ENCODE measurements around the gene DCDC2. TPM values are rescaled to one million over a fixed set of nuclear protein-coding genes. Genes with fewer than 3 reads are reported as not detected.
"Not testable (repeated sequence)": the region's sequence is repeated elsewhere in the genome, so short reads cannot be mapped to it uniquely, and the experiment has no call there.

DCDC2 gene
- total RNA-seq, 3 donors from 2014 or later: 0.44 to 3.2 (median 2.6) TPM

- no peak for ATAC-seq
- H3K4me1 ChIP-seq (ENCODE audit: low read depth): no peaks in the 10 kb centered on the region
- H3K4me3 ChIP-seq: no peak overlapping the region
- intact Hi-C loops (cut with DNase I, micrococcal nuclease): loop anchor here in 1 of 2 donors (10.0 kb wide), 1 partner anchor 208 kb away; no protein-coding TSS in a partner anchor
- DNase-seq: no peak
- H3K9me3 ChIP-seq: no peaks in the 10 kb centered on the region
- TF ChIP-seq, protein P1, sequence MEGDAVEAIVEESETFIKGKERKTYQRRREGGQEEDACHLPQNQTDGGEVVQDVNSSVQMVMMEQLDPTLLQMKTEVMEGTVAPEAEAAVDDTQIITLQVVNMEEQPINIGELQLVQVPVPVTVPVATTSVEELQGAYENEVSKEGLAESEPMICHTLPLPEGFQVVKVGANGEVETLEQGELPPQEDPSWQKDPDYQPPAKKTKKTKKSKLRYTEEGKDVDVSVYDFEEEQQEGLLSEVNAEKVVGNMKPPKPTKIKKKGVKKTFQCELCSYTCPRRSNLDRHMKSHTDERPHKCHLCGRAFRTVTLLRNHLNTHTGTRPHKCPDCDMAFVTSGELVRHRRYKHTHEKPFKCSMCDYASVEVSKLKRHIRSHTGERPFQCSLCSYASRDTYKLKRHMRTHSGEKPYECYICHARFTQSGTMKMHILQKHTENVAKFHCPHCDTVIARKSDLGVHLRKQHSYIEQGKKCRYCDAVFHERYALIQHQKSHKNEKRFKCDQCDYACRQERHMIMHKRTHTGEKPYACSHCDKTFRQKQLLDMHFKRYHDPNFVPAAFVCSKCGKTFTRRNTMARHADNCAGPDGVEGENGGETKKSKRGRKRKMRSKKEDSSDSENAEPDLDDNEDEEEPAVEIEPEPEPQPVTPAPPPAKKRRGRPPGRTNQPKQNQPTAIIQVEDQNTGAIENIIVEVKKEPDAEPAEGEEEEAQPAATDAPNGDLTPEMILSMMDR (IDR thresholded peaks at IDR 0.05): no peak
- no peaks in the 10 kb centered on the region for H3K36me3 ChIP-seq (ENCODE audit: low read depth)
These were observed 85.3 kb downstream of the DCDC2 start for GRCh38 chr6:24272553-24272952.

DNA sequence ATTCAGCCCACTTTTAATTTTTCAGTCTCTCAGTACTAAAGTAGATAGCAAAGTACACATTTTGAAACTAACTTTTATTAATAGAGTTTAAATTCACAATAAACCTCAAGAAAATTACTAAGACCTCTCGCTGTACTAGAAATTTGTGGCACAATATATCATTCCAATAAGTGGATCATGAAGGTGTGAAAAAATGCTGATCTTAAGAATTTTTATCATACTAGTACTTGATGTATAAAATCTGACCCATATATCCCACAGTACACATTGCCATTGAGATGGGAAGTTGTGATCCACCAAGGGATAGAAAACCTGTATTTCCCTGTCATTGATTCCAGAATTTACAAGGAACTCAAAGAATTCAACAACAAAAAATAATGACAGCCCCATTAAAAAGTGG lies 85.7 kb downstream of the DCDC2 start:
- ATAC-seq (no peak), DNase-seq (no peak)
- Histone ChIP-seq H3K9me3 (no peaks in the 10 kb centered on the region), H3K4me3 (no peak overlapping the region), H3K36me3 (ENCODE audit: low read depth) (no peaks in the 10 kb centered on the region), H3K4me1 (ENCODE audit: low read depth) (no peaks in the 10 kb centered on the region)
- TF ChIP-seq, protein P1 (IDR thresholded peaks at IDR 0.05): no peak
- intact Hi-C loops (cut with DNase I, micrococcal nuclease): loop anchor here in 1 of 2 donors (10.0 kb wide), 1 partner anchor 207 kb away; no protein-coding TSS in a partner anchor

GRCh38 chr6:24270011-24270410 lies 87.8 kb downstream of the DCDC2 start:
- DNase-seq: no peak
- H3K9me3 ChIP-seq: no peaks in the 10 kb centered on the region
- H3K4me3 ChIP-seq: no peak overlapping the region
- no peaks in the 10 kb centered on the region for H3K36me3 ChIP-seq (ENCODE audit: low read depth)
- no peaks in the 10 kb centered on the region for H3K4me1 ChIP-seq (ENCODE audit: low read depth)
- TF ChIP-seq, protein P1 (IDR thresholded peaks at IDR 0.05): no peak
- intact Hi-C loops (cut with DNase I, micrococcal nuclease): loop anchor here in 1 of 2 donors (10.0 kb wide), 1 partner anchor 205 kb away; no protein-coding TSS in a partner anchor
- ATAC-seq: no peak

GRCh38 chr6:24258214-24258613 lies 99.6 kb downstream of the DCDC2 start:
- ATAC-seq; H3K4me3 ChIP-seq; DNase-seq; intact Hi-C loops (cut with DNase I, micrococcal nuclease); H3K4me1 ChIP-seq (ENCODE audit: low read depth); H3K36me3 ChIP-seq (ENCODE audit: low read depth); H3K9me3 ChIP-seq: not testable (repeated sequence)

GRCh38 chr6:24257282-24257681 lies 100.6 kb downstream of the DCDC2 start:
- Histone ChIP-seq H3K36me3 (ENCODE audit: low read depth) (no peaks in the 10 kb centered on the region), H3K9me3 (peaks cover 4% of the 10 kb centered on the region)
- no peak for DNase-seq

DNA sequence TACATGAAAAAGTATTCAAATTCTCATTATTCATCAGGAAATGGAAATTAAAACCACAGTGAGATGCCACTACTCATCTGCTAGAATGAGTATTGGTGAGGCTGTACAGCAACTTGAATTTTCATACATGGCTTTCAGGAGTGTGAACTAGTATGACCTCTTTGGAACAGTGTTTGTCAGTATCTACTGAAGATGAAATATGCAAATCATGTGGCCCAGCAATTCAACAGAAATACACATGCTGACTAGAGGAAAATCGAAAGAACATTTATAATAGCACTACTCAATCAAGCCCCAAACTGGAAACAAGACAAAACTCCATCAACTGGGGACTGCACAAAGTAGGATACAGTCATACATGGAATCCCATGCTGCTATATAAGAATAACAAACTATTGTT lies 102.2 kb downstream of the DCDC2 start:
- ATAC-seq (no peak), DNase-seq (no peak)
- Histone ChIP-seq H3K4me3 (no peak overlapping the region), H3K9me3 (peaks cover 4% of the 10 kb centered on the region), H3K4me1 (ENCODE audit: low read depth) (no peaks in the 10 kb centered on the region), H3K36me3 (ENCODE audit: low read depth) (no peaks in the 10 kb centered on the region)
- intact Hi-C loops (cut with DNase I, micrococcal nuclease): no loop called here
- TF ChIP-seq, protein P1 (IDR thresholded peaks at IDR 0.05): no peak

More at GRCh38 chr6:24257282-24257681, 100.6 kb downstream of the DCDC2 start:
- intact Hi-C loops (cut with DNase I, micrococcal nuclease): no loop called here
- Histone ChIP-seq H3K4me3 (no peak overlapping the region), H3K4me1 (ENCODE audit: low read depth) (no peaks in the 10 kb centered on the region)
- TF ChIP-seq, protein P1 (IDR thresholded peaks at IDR 0.05): no peak
- ATAC-seq: peak; percentile 35
